ENCODE results near the gene MAP7D1.

The MAP7D1 gene

GRCh38 chr1:36155408-36156328, at the start of gene MAP7D1:
Gene MAP7D1, plus strand, starts transcription at chr1:36156160. Its CDS starts 258 bp downstream, at chr1:36156418.
- no peak for DNase-seq

GRCh38 chr1:36106269-36106668, 49.7 kb upstream of the MAP7D1 start:
- no peak for DNase-seq

GRCh38 chr1:36107394-36107793, 48.6 kb upstream of the MAP7D1 start:
- no peak for DNase-seq

GRCh38 chr1:36108314-36108713, 47.6 kb upstream of the MAP7D1 start:
- no peak for DNase-seq

GRCh38 chr1:36109041-36109679, 46.8 kb upstream of the MAP7D1 start:
- no peak for DNase-seq

GRCh38 chr1:36111151-36111550, 44.8 kb upstream of the MAP7D1 start:
- no peak for DNase-seq

GRCh38 chr1:36112823-36113222, 43.1 kb upstream of the MAP7D1 start:
- no peak for DNase-seq

GRCh38 chr1:36114371-36114770, 41.6 kb upstream of the MAP7D1 start:
- DNase-seq: no peak

GRCh38 chr1:36115200-36115669, 40.7 kb upstream of the MAP7D1 start:
- no peak for DNase-seq

- no peak for DNase-seq
These were observed 40.0 kb upstream of the MAP7D1 start for GRCh38 chr1:36115931-36116330.

GRCh38 chr1:36116901-36117300, 39.1 kb upstream of the MAP7D1 start:
- DNase-seq: no peak

- no peak for DNase-seq
These were observed 37.3 kb upstream of the MAP7D1 start for GRCh38 chr1:36118447-36119204.

- no peak for DNase-seq
These were observed 36.5 kb upstream of the MAP7D1 start for GRCh38 chr1:36119456-36119855.

- no peak for DNase-seq
These were observed 33.6 kb upstream of the MAP7D1 start for GRCh38 chr1:36122062-36123030.

- DNase-seq: no peak
These were observed 32.6 kb upstream of the MAP7D1 start for GRCh38 chr1:36123356-36123755.

- DNase-seq: no peak
These were observed 31.4 kb upstream of the MAP7D1 start for GRCh38 chr1:36124404-36125128.

- no peak for DNase-seq
These were observed 30.6 kb upstream of the MAP7D1 start, which contains the start of gene COL8A2 for GRCh38 chr1:36125129-36125991. Gene COL8A2, minus strand, starts transcription at chr1:36125222. Its CDS starts 24,980 bp downstream, at chr1:36100242.

GRCh38 chr1:36126005-36126716, 29.8 kb upstream of the MAP7D1 start:
- no peak for DNase-seq

GRCh38 chr1:36126797-36127500, 29.0 kb upstream of the MAP7D1 start:
- no peak for DNase-seq

All from NCI-H1048 (cell line).